ENCODE results near the gene SV2C. TPM values are rescaled to one million over a fixed set of nuclear protein-coding genes. Genes with fewer than 3 reads are reported as not detected.

Gene SV2C
- total RNA-seq, 1 donor from 2014 or later, result 0.32 TPM

- DNase-seq, result no peak
- no peak for TF ChIP-seq CTCF (IDR thresholded peaks at IDR 0.05)
- H3K27ac ChIP-seq, result no peak overlapping the region
- no peaks in the 10 kb centered on the region for H3K4me1 ChIP-seq
- intact Hi-C loops (cut with DNase I), result no loop called here
- no peaks in the 10 kb centered on the region for H3K9me3 ChIP-seq
- no peaks in the 10 kb centered on the region for H3K36me3 ChIP-seq
- H3K4me3 ChIP-seq, result no peak overlapping the region
- no peaks in the 10 kb centered on the region for H3K27me3 ChIP-seq
- no peak for ATAC-seq
These were observed 50.8 kb downstream of the SV2C start for GRCh38 chr5:76134003-76134402.

GRCh38 chr5:76134646-76135045, 51.5 kb downstream of the SV2C start:
- intact Hi-C loops (cut with DNase I), result no loop called here

GRCh38 chr5:76137887-76138542, 54.8 kb downstream of the SV2C start:
- H3K4me3 ChIP-seq, result no peak overlapping the region
- no peak for ATAC-seq

More at GRCh38 chr5:76134646-76135045, 51.5 kb downstream of the SV2C start:
- Histone ChIP-seq H3K36me3 (no peaks in the 10 kb centered on the region), H3K9me3 (no peaks in the 10 kb centered on the region), H3K4me1 (no peaks in the 10 kb centered on the region), H3K27me3 (no peaks in the 10 kb centered on the region), H3K27ac (no peak overlapping the region), H3K4me3 (no peak overlapping the region)
- TF ChIP-seq CTCF (IDR thresholded peaks at IDR 0.05), result no peak
- ATAC-seq (no peak), DNase-seq (no peak)

GRCh38 chr5:76143884-76144283, 60.7 kb downstream of the SV2C start:
- no peaks in the 10 kb centered on the region for H3K27me3 ChIP-seq
- H3K36me3 ChIP-seq, result no peaks in the 10 kb centered on the region
- no peaks in the 10 kb centered on the region for H3K4me1 ChIP-seq
- H3K27ac ChIP-seq, result no peak overlapping the region
- H3K9me3 ChIP-seq, result no peaks in the 10 kb centered on the region
- DNase-seq (no peak), ATAC-seq (no peak)
- H3K4me3 ChIP-seq, result no peak overlapping the region
- intact Hi-C loops (cut with DNase I), result no loop called here
- no peak for TF ChIP-seq CTCF (IDR thresholded peaks at IDR 0.05)

More at GRCh38 chr5:76137887-76138542, 54.8 kb downstream of the SV2C start:
- Histone ChIP-seq H3K27me3 (no peaks in the 10 kb centered on the region), H3K4me1 (no peaks in the 10 kb centered on the region), H3K27ac (no peak overlapping the region), H3K9me3 (no peaks in the 10 kb centered on the region), H3K36me3 (no peaks in the 10 kb centered on the region)
- no peak for DNase-seq
- TF ChIP-seq CTCF (IDR thresholded peaks at IDR 0.05), result no peak
- intact Hi-C loops (cut with DNase I), result no loop called here

- Histone ChIP-seq H3K27me3 (no peaks in the 10 kb centered on the region), H3K4me1 (no peaks in the 10 kb centered on the region), H3K4me3 (no peak overlapping the region), H3K27ac (no peak overlapping the region), H3K36me3 (no peaks in the 10 kb centered on the region), H3K9me3 (no peaks in the 10 kb centered on the region)
- TF ChIP-seq CTCF (IDR thresholded peaks at IDR 0.05), result no peak
- intact Hi-C loops (cut with DNase I), result no loop called here
- DNase-seq (no peak), ATAC-seq (no peak)
These were observed 61.5 kb downstream of the SV2C start for GRCh38 chr5:76144513-76145274.
